Stimulated activated CD8-positive, alpha-beta memory T cell treated with anti-CD3 and anti-CD28 coated beads, Interleukin-12 subunit alpha, Interleukin-12 subunit beta, amount 100 ng/mL, for 4 hours (primary cell): ENCODE measurements around the gene COMT.
"Not testable (repeated sequence)": the region's sequence is repeated elsewhere in the genome, so short reads cannot be mapped to it uniquely, and the experiment has no call there.

ENCODE experiments used
- DNase-seq: peaks from one replicate; pipeline ENCODE4 v3.0.0-alpha.2; 2020; ENCODE audit warnings: low read depth

COMT gene

DNA sequence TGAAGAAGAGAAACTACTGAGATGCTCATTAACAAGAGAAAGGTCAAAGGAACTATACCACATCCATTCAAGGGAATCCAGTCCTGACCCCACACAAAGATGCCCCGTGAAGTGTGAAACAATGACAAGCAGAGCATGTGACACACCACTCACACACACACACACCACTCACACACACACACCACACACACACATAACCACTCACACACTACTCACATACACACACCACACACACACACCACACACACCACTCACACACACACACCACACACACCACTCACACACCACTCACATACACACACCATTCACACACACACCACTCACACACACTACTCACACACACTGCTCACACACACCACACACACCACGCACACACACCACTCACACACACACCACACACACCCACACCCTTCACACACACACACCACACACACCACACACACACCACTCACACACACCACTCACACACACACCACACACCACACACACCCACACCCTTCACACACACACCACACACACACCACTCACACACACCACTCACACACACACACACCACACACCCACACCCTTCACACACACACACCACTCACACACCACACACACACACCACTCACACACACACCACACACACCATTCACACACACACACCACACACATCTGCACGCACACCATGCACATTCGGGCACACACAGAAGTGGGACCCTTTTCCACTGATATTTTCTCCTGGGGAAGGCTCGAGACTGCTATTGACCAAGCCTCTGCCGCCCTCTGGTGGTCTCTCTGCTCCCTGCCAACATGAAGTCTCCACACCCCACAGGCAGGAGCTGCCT is 32.0 kb upstream of the COMT start:
- DNase-seq, result peak; percentile 62

DNA sequence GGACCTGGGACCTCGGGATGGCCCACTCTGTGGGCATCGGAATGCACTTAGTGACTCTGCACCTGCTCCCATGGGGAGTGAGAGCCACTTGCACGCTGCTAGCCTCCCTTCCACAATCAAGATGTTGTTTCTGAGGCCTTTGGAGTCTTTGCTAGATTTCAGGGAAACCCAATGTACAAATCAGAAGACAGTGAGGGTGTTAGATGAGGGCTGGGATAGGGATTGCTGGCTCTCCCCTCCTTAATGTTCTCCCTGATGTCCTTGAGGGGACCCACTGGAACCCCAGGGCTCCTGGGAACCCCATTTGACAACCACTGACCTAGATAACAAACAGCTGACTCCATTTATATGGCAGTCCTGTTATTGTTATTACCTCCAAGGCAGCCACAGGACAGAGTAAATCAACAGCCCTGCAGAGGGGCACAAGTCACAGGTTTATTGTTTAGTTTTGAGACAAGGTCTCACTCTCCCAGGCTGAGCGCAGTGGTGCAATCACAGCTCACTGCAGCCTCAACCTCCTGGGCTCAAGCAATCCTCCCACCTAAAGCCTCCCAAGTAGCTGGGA is 31.3 kb upstream of the COMT start:
- no peak for DNase-seq

DNA sequence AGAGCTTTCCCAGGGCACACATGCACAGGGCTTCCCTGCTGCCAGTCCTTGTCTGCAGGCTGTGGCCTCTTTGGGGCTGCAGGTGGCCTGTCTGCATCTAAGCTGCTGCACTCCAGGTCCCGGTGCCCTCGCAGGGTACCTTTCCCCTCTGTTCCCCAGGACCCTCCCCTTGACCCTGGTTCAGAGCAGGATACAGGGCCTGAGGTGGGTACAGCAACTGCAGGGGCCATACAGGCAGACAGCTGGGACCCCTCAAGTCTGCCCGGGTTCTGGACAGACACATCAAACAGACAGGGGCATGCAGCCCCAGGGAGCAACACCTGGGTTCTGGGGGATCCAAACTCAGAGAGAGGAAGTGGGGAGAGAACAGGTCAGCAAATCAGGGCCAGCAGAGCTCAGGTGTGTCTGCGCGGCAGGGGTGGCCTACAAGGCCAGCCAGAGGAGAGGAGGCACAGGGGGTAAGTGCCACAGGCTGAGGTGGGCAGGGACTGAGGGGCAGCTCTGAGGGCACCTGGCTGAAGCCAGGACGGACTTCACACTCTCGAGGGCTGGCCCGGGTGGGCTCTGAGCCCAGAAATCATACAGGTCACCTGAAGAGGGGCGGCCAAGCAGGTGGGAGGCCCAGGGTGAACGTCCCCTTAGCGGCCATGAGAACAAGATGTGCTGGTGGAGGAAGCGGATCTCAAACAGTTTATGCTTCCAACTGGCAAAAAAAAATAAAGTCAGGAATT is 29.9 kb upstream of the COMT start:
- DNase-seq, result no peak

DNA sequence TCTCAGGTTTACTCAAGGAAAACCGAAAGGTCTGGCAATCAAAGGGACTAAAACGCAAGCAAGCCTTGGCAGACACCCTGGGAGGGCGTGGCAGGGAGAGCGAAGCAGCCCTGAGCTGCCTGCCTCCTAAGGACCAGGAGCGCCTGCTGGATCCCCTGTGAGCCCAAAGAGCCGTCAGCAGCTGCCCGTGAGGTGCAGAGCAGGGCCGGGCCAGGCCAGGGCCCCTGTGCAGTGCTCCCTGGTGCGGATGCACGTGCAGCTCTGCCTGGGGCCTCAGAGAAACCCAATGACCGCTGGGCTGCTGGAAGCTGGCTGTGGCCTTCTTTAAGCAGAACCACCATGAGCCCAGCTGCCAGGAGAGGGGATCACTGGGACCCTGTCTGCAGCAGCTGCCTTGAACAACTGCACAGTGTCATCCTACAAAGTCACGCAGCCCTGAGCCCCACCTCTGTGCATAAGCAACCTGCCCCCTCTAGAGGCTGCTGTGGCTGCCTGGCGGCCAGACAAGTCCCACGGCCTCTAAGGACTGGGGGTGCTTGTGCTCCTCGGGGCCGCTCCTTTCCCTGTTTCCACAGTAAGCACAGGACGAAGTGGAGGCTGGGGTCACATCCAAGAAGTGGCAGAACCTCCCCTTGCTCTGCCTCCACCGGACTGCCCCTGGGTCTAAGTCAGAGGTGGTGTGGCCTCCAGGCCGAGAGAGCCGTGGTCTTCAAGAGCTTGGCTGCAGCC is 29.1 kb upstream of the COMT start:
- no peak for DNase-seq

DNA sequence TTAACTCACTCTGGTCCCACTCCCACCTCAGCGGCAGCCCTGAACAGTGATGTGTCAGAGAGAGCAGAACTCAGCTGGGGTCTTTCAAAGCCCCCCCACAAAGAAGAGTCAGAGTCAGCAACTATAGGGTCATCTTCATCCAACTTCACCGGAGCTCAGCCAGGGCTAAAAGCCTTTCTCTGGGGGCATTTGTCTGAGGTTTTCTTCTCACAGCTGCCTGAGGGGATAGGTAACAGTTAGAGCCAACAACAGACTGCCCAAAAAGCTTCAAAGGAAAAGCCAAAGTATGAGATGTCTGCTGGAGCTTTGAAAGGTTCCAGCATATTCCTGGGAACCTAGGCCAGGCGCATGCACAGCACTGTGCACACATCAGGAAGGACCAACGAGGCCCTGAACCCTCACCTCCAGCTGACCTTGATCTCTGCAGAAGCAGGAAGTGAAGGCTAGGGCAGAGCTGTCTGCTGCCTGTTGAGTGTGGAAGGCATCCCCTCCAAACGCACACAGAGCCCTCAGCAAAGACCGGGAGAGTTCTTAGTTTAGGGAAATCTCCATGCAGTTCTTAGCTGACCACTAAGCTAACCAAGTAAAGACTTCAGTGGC is 28.1 kb upstream of the COMT start:
- no peak for DNase-seq

DNA sequence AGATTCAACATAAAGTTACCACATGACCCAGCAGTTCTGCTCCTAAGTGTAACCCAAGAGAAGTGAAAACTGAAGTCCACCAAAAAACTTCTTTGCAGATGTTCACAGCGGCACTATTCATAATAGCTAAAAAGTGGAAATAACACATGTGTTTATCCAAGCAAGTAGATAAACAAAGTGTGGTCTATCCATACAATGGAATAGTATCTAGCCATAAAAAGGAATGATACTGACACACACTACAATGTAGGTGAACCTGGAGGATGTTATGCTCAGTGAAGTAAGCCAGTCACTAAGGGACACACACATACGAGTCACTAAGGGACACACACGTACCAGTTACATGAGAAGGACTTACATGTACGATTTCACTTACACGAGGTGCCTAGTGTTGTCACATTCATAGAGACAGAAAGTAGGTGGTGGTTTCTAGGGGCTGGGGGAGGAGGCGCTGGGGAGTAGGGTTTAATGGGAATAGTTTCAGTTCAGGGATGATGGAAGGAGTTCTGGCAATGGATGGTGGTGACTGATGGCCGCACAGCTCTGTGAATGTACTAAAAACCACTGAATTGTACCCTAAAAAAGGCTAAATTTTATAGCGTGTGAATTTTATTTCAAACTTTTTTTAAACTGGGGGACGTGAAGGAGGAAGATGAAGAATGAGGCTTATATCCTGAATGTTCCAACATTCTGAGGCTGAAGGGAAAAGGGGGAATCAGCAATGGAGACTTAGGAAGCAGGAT is 27.2 kb upstream of the COMT start:
- DNase-seq, result no peak

DNA sequence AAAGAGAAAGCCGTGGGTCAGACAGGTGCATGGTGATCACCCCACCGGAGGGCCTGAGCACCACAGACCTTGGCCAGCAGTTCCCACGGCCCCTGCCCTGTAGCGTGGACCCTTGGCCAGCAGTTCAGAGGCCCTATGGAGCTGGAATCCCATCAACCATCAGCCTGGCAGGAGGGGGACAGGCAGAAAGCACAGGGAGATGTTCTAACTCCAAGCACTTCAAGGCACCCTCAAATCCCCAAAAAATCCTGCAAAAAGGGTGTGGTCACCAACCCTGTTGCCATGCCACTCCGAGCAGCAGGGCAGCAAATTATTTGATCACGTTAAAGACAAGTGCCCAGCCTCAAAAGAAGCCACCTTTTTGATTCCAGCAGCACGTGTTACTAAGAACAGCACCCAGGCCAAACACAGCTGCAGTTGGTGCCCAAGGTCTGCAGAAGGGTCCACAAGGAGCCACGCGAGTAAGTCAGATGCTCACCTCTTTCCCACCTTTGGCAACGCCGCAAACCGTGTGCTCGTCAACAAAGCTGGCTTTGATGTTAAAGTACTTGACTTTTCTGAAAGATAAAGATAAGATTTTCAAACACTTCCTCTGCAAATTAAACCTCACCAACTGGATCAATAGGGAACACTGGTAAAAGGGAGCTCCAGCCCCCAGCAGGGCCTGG is 26.2 kb upstream of the COMT start:
- DNase-seq, result no peak

DNA sequence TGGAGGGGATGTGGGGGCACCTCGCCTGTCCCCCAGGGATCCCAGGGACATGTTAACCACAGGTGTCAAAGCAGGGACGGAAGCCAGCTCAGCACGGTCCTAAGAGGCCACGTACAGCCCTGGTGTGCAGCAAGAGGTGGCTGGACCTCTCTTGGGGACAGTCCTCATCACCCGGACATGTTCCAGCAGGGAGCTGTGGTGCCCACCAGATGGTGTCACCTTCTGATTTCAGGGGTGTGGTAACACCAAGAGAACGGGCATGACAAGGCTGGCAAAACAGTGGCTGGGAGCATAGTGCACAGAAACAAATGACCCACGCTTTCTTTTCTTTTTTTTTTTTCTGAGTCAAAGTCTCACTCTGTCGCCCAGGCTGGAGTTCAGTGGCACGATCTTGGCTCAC is 25.6 kb upstream of the COMT start:
- no peak for DNase-seq

DNA sequence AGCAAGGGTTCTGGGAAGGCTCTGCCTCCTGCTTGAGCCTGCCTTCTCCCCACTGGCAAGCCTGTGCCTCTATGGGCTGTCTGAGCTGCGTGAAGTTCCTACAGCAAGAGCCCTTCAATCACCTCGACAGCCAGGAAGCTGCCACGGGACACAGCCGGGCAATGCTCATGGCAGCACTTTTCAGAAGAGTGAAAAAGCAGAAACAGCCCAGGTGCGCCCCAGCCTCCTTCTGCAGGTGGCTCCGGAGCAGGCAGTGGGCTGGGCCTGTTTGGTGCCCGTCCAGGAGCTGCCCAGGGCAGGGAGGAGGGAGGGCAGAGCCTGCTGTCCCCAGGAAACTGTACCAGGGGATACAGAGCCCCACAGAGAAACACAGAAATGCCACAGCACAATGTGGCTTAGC is 24.6 kb upstream of the COMT start:
- DNase-seq, result no peak

DNA sequence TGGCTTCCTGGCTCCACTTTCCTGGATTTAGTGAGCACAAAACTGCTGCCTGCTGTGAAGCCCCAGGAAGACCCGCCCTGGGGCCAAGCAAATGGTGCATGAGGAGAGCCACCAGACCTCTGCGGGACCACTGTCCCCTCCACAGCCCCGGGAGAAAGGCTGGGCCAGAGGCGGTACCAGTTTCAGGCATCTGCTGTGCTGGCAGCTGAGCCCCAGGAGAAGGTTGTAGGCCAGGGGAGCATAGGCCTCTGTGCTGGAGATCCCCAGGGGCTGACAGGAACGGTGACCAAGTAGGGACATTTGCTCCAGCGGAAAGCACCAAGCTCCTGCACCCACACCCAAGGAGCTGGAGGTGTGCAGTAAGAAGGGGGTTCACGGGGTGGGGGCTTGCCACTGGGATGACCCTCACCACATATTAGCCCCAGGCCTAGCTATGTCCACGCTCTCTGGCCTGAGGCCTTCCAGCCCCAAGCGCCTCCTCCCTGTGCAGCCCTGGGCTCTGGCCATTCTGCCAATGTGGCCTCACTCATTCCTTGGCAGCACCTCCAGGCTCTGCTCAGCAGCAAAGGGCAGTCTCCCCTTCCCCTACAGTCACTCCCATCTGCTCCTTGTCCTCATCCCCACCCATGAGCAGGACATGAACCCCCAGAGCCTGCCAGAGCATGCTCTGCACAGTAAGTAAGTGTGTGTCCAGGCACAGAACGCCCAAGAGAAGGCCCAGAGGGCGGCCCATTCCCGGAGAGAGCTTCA is 24.0 kb upstream of the COMT start:
- DNase-seq, result no peak

DNA sequence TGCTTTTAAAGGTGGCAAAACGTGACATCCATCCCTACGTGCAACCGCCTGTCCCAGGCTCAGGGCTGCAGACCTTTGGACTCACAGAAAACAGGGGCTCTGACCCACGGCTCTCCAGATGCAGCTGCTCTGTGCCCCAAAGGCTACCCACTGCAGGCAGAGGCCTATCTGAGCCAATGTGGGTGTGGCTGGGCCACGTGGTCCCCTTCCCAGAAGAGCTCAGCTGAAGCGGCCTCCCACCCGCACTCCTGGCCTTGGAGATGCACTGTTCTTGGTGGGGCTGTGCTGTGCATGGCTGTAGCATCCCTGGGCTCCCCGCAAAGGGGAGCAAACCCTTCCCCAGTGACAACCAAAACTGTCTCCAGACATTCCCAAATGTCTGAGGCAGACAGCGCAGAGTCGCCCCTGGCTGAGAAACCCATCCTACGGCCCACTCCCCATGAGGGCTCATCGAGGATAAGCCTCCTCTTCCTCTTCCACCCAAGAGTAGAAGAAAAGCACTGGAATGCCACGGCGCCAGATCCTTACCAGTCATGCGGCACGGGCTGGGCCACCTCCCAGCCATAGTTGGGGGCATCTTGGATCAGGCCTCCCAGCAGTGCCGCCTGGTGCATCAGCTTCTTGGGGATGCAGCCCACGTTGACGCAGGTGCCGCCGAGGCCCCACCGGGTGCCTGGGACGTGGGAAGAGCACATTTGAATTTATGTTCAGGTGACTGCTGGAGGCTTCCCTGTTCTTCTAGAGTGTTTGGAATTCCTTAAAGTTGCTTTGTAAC is 23.1 kb upstream of the COMT start:
- no peak for DNase-seq

DNA sequence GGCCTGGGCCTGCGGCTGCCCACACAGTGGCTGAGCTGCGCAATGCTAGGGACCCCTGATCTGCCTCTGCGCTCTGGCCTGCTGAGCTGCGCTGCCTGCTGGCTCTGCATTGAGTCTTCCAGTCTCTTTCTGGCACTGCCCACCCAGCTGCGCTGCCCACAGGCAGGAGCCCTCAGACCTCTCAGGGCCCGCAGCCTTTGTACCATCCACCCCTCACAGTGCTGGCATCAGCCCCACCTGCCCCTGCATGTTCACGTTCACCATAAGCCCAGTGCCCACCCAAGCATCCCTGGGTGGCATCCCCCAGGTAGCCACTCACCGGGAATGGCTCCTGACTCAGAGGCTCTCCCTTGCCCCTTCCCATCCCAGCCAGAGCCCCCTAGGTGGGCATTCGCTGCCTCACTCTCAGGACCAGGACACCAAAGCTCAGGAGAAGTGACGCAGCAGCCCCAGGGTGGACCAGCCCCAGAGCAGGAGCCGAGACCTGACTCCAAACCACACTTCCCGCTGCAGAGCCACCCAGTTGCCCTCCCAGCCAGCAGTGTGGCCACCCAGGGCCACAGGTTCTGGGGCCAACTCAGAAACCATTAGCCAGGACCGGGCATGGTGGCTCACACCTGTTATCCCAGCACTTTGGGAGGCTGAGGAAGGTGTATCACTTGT is 21.7 kb upstream of the COMT start:
- no peak for DNase-seq

DNA sequence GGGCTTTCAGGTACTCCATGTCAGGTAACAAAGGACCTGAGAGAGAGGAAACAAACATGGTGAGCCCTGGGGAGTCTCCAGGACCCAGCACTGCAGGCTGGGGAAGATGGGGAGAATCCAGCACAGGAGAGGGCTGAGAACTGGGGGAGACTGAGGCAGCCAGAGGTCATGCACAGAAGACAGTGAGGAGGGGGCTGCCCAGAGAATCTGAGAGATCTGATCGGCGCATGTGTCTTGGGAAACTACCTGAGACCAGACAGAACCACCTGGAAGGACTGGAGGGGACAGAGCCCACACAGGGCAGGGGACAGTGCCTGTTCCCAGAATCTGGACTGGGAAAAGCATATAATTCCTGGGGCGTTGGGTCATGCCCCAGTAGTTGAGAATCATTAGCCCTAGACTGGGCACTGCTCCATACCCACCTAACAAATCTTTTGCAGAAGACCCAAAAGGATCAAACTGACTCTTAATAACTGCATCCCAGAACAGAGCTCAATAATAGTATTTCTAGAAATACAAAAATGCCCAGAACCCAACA is 20.0 kb upstream of the COMT start:
- DNase-seq, result no peak

DNA sequence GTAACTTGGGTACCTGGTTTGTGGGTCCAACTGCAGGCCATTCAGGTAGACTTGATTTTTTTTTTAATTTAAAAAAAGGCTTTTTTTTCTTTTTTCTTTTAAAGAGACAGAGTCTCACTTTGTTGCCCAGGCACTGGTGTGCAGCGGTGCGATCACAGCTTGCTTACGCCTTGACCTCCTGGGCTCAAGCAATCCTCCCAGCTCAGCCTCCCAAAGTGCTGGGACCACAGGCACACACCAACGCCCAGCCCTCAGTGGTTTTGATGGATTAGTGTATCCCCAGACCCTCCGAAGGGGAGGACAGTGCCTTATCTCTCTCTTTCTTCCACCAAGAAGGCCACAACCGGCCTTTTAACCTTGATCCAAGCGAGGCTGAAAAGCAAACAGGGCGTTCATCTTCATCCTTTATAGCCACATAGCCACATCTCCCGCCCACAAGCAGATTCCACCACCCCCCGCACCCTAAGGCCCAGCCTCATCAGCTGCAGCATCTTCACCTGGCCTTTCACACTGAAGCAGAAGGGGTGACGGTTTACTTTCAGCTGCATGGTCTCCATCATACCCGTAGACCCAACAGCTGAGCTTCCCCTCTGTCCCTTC is 17.6 kb upstream of the COMT start:
- no peak for DNase-seq

DNA sequence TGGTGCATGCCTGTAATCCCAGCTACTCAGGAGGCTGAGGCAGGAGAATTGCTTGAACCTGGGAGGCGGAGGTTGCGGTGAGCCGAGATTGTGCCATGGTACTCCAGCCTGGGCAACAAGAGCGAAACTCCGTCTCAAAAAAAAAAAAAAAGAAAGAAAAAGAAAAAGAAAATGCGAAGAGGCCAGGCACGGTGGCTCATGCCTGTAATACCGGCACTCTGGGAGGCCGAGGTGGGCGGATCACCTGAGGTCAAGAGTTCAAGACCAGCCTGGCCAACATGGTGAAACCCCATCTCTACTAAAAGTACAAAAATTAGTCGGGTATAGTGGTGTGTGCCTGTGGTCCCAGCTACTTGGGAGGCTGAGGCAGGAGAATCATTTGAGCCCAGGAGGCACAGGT is 15.5 kb upstream of the COMT start:
- DNase-seq, result not testable (repeated sequence)

DNA sequence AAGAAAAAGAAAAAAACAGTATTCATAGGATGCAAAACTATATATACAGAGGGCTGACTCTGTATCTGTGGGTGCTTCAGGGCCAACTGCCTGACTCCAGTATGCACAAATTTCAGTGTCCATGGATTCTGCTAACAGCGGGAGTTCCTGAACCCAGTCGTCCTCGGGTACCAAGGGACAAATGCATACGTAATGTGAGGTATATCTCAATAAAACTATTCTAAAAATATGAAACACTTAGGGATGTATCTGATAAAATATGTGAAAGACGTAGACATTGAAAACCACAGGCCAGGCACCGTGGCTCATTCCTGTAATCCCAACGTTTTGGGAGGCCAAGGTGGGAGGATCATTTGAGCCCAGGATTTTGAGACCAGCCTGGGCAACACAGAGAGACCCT is 13.9 kb upstream of the COMT start:
- DNase-seq, result no peak

DNA sequence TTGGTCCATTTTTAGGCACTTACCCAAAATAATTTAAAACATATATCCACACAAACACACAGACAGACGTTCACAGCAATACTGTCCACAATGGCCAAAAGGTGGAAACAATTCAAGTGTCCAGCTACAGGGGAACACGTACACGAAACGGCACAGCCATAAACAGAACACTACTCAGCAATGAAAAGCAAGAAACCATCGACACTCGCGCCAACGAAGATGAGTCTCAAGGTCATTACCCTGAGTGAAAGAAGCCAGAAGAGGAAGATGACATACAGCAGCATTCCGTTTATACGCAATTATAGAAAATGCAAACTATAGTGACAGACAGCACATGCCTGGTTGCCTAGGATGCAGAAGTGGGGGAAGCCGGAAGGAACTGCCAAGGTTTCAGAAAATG is 13.4 kb upstream of the COMT start:
- DNase-seq, result no peak
